WTC11 (cell line): ENCODE results near the gene LEKR1. TPM values are rescaled to one million over a fixed set of nuclear protein-coding genes. Genes with fewer than 3 reads are reported as not detected.

Experiments
- AFF4 ChIP-seq: sonication (generic); formaldehyde crosslinking; IDR thresholded peaks from 2 replicates; pipeline ENCODE4 v1.8.1; 2023; ENCODE audit warnings: mild to moderate bottlenecking, missing genetic modification reagents, borderline replicate concordance
- ATF1 ChIP-seq: sonication (generic); formaldehyde crosslinking; IDR thresholded peaks from 2 replicates; pipeline ENCODE4 v1.8.1; 2023; ENCODE audit warnings: mild to moderate bottlenecking, moderate library complexity, missing genetic modification reagents
- ATF6 ChIP-seq: sonication (generic); formaldehyde crosslinking; IDR thresholded peaks from 2 replicates; pipeline ENCODE4 v1.8.1; 2023; ENCODE audit warnings: mild to moderate bottlenecking, missing genetic modification reagents
- CBFB ChIP-seq: sonication (generic); formaldehyde crosslinking; IDR thresholded peaks from 2 replicates; pipeline ENCODE4 v1.8.1; 2022; ENCODE audit warnings: mild to moderate bottlenecking, low read depth, missing genetic modification reagents
- CREM ChIP-seq: sonication (generic); formaldehyde crosslinking; IDR thresholded peaks from 2 replicates; pipeline ENCODE4 v1.8.1; 2022; ENCODE audit warnings: mild to moderate bottlenecking, missing genetic modification reagents, moderate library complexity
- ERG ChIP-seq: fragments of 250-450 bp; sonication (Bioruptor Pico); IDR thresholded peaks from 2 replicates; pipeline ENCODE4 v1.8.0; 2021; ENCODE audit warnings: mild to moderate bottlenecking
- FOXP4 ChIP-seq: sonication (generic); formaldehyde crosslinking; IDR thresholded peaks from 2 replicates; pipeline ENCODE4 v1.8.0; 2022; ENCODE audit warnings: mild to moderate bottlenecking, missing genetic modification reagents
- GRHL2 ChIP-seq: fragments of 250-450 bp; sonication (Bioruptor Pico); IDR thresholded peaks from 2 replicates; pipeline ENCODE4 v1.8.0; 2022; ENCODE audit warnings: mild to moderate bottlenecking, moderate library complexity; ENCODE audit not compliant: insufficient replicate concordance, severe bottlenecking
- HMGA2 ChIP-seq: fragments of 250-450 bp; sonication (Bioruptor Pico); IDR thresholded peaks from 2 replicates; pipeline ENCODE4 v1.4.0; 2021; ENCODE audit warnings: mild to moderate bottlenecking, moderate library complexity
- MXD4 ChIP-seq: fragments of 250-450 bp; sonication (Bioruptor Pico); IDR thresholded peaks from 2 replicates; pipeline ENCODE4 v1.8.0; 2021; ENCODE audit warnings: mild to moderate bottlenecking, moderate library complexity, borderline replicate concordance
- NFE2L1 ChIP-seq: sonication (generic); formaldehyde crosslinking; IDR thresholded peaks from 2 replicates; pipeline ENCODE4 v1.8.1; 2023; ENCODE audit warnings: missing genetic modification reagents
- PRDM15 ChIP-seq: sonication (generic); formaldehyde crosslinking; IDR thresholded peaks from 2 replicates; pipeline ENCODE4 v1.8.0; 2022; ENCODE audit warnings: missing genetic modification reagents
- RELA ChIP-seq: sonication (generic); formaldehyde crosslinking; IDR thresholded peaks from 2 replicates; pipeline ENCODE4 v1.8.1; 2022; ENCODE audit warnings: missing genetic modification reagents, mild to moderate bottlenecking, borderline replicate concordance
- TP53 ChIP-seq: sonication (generic); formaldehyde crosslinking; IDR thresholded peaks from 2 replicates; pipeline ENCODE4 v1.8.1; 2023; ENCODE audit warnings: mild to moderate bottlenecking, missing genetic modification reagents
- ZBTB21 ChIP-seq: sonication (generic); formaldehyde crosslinking; IDR thresholded peaks from 2 replicates; pipeline ENCODE4 v1.8.1; 2023; ENCODE audit warnings: mild to moderate bottlenecking, missing genetic modification reagents, borderline replicate concordance
- ZNF219 ChIP-seq: sonication (generic); formaldehyde crosslinking; IDR thresholded peaks from 2 replicates; pipeline ENCODE4 v1.8.0; 2023; ENCODE audit warnings: missing genetic modification reagents, mild to moderate bottlenecking, borderline replicate concordance
- ZNF671 ChIP-seq: fragments of 250-450 bp; sonication (Bioruptor Pico); IDR thresholded peaks from 2 replicates; pipeline ENCODE4 v1.8.0; 2021; ENCODE audit warnings: mild to moderate bottlenecking
- total RNA-seq: library from RNA; stranded (reverse); gene quantifications from 3 replicates; pipeline ENCODE4 v1.2.3, GENCODE V29; 2021
- TF ChIP-seq, protein P1 (sequence below): sonication (generic); formaldehyde crosslinking; IDR thresholded peaks from 2 replicates; pipeline ENCODE4 v1.8.1; 2023; ENCODE audit warnings: mild to moderate bottlenecking, missing genetic modification reagents, moderate library complexity
- TF ChIP-seq, protein P2 (sequence below): fragments of 250-450 bp; sonication (Bioruptor Pico); IDR thresholded peaks from 2 replicates; pipeline ENCODE4 v2.1.2; 2022; ENCODE audit warnings: mild to moderate bottlenecking, moderate library complexity
- TF ChIP-seq, protein P3 (sequence below): sonication (generic); formaldehyde crosslinking; IDR thresholded peaks from 2 replicates; pipeline ENCODE4 v1.8.1; 2022; ENCODE audit warnings: mild to moderate bottlenecking, moderate library complexity, missing genetic modification reagents

LEKR1 gene
- total RNA-seq, 1 experiment from 2014 or later: 0.09 TPM

GRCh38 chr3:156826144-156826895 is at the start of gene LEKR1 (continued):
- TF ChIP-seq, protein P1, sequence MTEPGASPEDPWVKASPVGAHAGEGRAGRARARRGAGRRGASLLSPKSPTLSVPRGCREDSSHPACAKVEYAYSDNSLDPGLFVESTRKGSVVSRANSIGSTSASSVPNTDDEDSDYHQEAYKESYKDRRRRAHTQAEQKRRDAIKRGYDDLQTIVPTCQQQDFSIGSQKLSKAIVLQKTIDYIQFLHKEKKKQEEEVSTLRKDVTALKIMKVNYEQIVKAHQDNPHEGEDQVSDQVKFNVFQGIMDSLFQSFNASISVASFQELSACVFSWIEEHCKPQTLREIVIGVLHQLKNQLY (CRISPR knock-in tag): peak; percentile 85; the same call in 1 of the 2 replicates
- no peak for TF ChIP-seq ZNF219 (CRISPR knock-in tag)
- peak; percentile 89; the same call in 1 of the 2 replicates for TF ChIP-seq TP53 (CRISPR knock-in tag)
- TF ChIP-seq ATF6 (CRISPR knock-in tag): no peak
- TF ChIP-seq ATF1: peak; percentile 95
- TF ChIP-seq FOXP4 (CRISPR knock-in tag): peak; percentile 85; the same call in 1 of the 2 replicates
- peak; percentile 87; the same call in 1 of the 2 replicates for TF ChIP-seq NFE2L1
- TF ChIP-seq ZBTB21 (CRISPR knock-in tag): peak; percentile 98
- no peak for TF ChIP-seq MXD4
- TF ChIP-seq HMGA2: no peak
- TF ChIP-seq, protein P2, sequence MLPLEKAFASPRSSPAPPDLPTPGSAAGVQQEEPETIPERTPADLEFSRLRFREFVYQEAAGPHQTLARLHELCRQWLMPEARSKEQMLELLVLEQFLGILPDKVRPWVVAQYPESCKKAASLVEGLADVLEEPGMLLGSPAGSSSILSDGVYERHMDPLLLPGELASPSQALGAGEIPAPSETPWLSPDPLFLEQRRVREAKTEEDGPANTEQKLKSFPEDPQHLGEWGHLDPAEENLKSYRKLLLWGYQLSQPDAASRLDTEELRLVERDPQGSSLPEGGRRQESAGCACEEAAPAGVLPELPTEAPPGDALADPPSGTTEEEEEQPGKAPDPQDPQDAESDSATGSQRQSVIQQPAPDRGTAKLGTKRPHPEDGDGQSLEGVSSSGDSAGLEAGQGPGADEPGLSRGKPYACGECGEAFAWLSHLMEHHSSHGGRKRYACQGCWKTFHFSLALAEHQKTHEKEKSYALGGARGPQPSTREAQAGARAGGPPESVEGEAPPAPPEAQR (CRISPR knock-in tag): no peak
- TF ChIP-seq ZNF671 (CRISPR knock-in tag): no peak
- TF ChIP-seq PRDM15 (CRISPR knock-in tag): no peak; the same call in 1 of the 2 replicates
- TF ChIP-seq, protein P3, sequence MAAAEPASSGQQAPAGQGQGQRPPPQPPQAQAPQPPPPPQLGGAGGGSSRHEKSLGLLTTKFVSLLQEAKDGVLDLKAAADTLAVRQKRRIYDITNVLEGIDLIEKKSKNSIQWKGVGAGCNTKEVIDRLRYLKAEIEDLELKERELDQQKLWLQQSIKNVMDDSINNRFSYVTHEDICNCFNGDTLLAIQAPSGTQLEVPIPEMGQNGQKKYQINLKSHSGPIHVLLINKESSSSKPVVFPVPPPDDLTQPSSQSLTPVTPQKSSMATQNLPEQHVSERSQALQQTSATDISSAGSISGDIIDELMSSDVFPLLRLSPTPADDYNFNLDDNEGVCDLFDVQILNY (CRISPR knock-in tag): peak; percentile 93
- TF ChIP-seq RELA (CRISPR knock-in tag): no peak; the same call in 1 of the 2 replicates
- no peak for TF ChIP-seq ERG (CRISPR knock-in tag)
- no peak for TF ChIP-seq GRHL2 (CRISPR knock-in tag)
- TF ChIP-seq CBFB (CRISPR knock-in tag): 0 out of 2 replicates have a peak, but pooled peaks have one; percentile 17
- peak; percentile 71; the same call in 1 of the 2 replicates for TF ChIP-seq AFF4 (CRISPR knock-in tag)
- TF ChIP-seq CREM (CRISPR knock-in tag): peak; percentile 92
